T47D (cell line): ENCODE measurements around the gene SLC25A21.
"Not testable (repeated sequence)": the region's sequence is repeated elsewhere in the genome, so short reads cannot be mapped to it uniquely, and the experiment has no call there.

ENCODE experiments used
- DNase-seq, 2 experiments: peaks; one replicate each; pipeline versions ENCODE4 v3.0.0 to v3.0.0-alpha.2; 2011 to 2012; ENCODE audit warnings: low read depth in 1 of 2, low spot score in 1 of 2
- JUND ChIP-seq: IDR thresholded peaks from 2 replicates; pipeline ENCODE4 v1.6.1; 2012; ENCODE audit warnings: low read depth
- in situ Hi-C: cut with HindIII; loops from 2 replicates; pipeline ENCODE4 v1.10.0; 2016; ENCODE audit warnings: low sequenced_read_pairs, low pct_unique_long_range_greater_than_20kb

Gene SLC25A21

GRCh38 chr14:37179896-37180502, 7.6 kb upstream of the SLC25A21 start:
- in situ Hi-C loops = no loop called here
- no peak for DNase-seq
- no peak for TF ChIP-seq JUND

- TF ChIP-seq JUND = no peak
- no peak for DNase-seq
- in situ Hi-C loops = no loop called here
Observed at GRCh38 chr14:37172936-37173614, 669 bp upstream of the SLC25A21 start.

GRCh38 chr14:37171678-37172023, 755 bp downstream of the SLC25A21 start:
- in situ Hi-C loops = no loop called here
- no peak for TF ChIP-seq JUND
- no peak for DNase-seq

- in situ Hi-C loops = no loop called here
- TF ChIP-seq JUND = no peak
- DNase-seq = no peak
Observed at GRCh38 chr14:37170993-37171392, 1.4 kb downstream of the SLC25A21 start.

GRCh38 chr14:37170237-37170636, 2.2 kb downstream of the SLC25A21 start:
- in situ Hi-C loops = no loop called here
- DNase-seq = no peak
- no peak for TF ChIP-seq JUND

GRCh38 chr14:37168721-37169120, 3.7 kb downstream of the SLC25A21 start:
- no peak for TF ChIP-seq JUND
- in situ Hi-C loops = no loop called here
- no peak for DNase-seq

- no peak for DNase-seq
- TF ChIP-seq JUND = no peak
- in situ Hi-C loops = no loop called here
Observed at GRCh38 chr14:37167151-37168047, 5.0 kb downstream of the SLC25A21 start.

GRCh38 chr14:37165794-37166193, 6.6 kb downstream of the SLC25A21 start:
- no peak for TF ChIP-seq JUND
- in situ Hi-C loops = no loop called here
- no peak for DNase-seq

GRCh38 chr14:37162307-37162706, 10.1 kb downstream of the SLC25A21 start:
- in situ Hi-C loops, DNase-seq: not testable (repeated sequence)

GRCh38 chr14:37157987-37158386, 14.4 kb downstream of the SLC25A21 start:
- no peak for DNase-seq
- no peak for TF ChIP-seq JUND
- in situ Hi-C loops = no loop called here

- DNase-seq = no peak
- no peak for TF ChIP-seq JUND
- in situ Hi-C loops = no loop called here
Observed at GRCh38 chr14:37153483-37153882, 18.9 kb downstream of the SLC25A21 start.

GRCh38 chr14:37153005-37153404, 19.4 kb downstream of the SLC25A21 start:
- DNase-seq = no peak
- in situ Hi-C loops = no loop called here
- no peak for TF ChIP-seq JUND

- DNase-seq = peak in 1 of 2 experiments; percentile 60
- in situ Hi-C loops = no loop called here
- TF ChIP-seq JUND = no peak
Observed at GRCh38 chr14:37150414-37150813, 22.0 kb downstream of the SLC25A21 start.
